ENCODE measurements around the gene POLR2I. TPM values are rescaled to one million over a fixed set of nuclear protein-coding genes. Genes with fewer than 3 reads are reported as not detected.

Gene POLR2I
- total and polyA plus RNA-seq, 2 donors (not counting 3 experiments of a cell fraction or from before 2014, with no cell fraction given): 53.0 to 64.8 TPM

- FAIRE-seq: no peak
- H4K20me1 ChIP-seq (replicated peaks; ENCODE audit: control insufficient read depth, extremely low read depth, insufficient read depth, low read length): no peaks in the 10 kb centered on the region
- no TSS peak for BruUV-seq (replicated peaks)
Measured at GRCh38 chr19:36106441-36106840, 8.2 kb downstream of the POLR2I start.

More at GRCh38 chr19:36106441-36106840, 8.2 kb downstream of the POLR2I start:
- Histone ChIP-seq H3K79me2 (ENCODE audit: control insufficient read depth, insufficient read depth, low read length) (no peaks in the 10 kb centered on the region), H3K9me1 (replicated peaks; ENCODE audit: control insufficient read depth, extremely low read depth, insufficient read depth, low read length) (no peaks in the 10 kb centered on the region), H3K9me3 (replicated peaks; ENCODE audit: control insufficient read depth, insufficient read depth, low read length) (no peaks in the 10 kb centered on the region), H3K4me1 (ENCODE audit: control insufficient read depth, extremely low read depth, insufficient read depth, low read length) (no peaks in the 10 kb centered on the region), H2AFZ (ENCODE audit: low read depth, low read length) (no peak overlapping the region), H3K36me3 (ENCODE audit: control insufficient read depth in 2 of 2, extremely low read depth in 1 of 2, insufficient read depth in 2 of 2, low read length in 2 of 2) (peaks cover 3 to 9% of the 10 kb centered on the region in 2 experiments), H3K4me2 (ENCODE audit: insufficient read depth, low read length) (no peak overlapping the region), H3K4me3 (replicated peaks in 1 of 3; ENCODE audit: insufficient read depth in 1 of 3, low read depth in 1 of 3, low read length in 3 of 3) (no peak overlapping the region), H3K27me3 (ENCODE audit: control insufficient read depth in 2 of 2, insufficient read depth in 2 of 2, low read length in 2 of 2) (no peaks in the 10 kb centered on the region), H3K9ac (replicated peaks; ENCODE audit: extremely low read depth, insufficient read depth, low read length) (no peak overlapping the region), H3K27ac (ENCODE audit: insufficient read depth, low read depth, low read length) (no peak overlapping the region)
- no peak for DNase-seq (ENCODE audit: low read depth, low spot score)
- intact Hi-C loops (cut with micrococcal nuclease): no loop called here
- dilution Hi-C loops (cut with MboI; ENCODE audit: extremely low pct_ligation_motif_present, low sequenced_read_pairs): no loop called here
- TF ChIP-seq MYC (IDR thresholded peaks at IDR 0.05; ENCODE audit: low read depth, low read length) (no peak), JUN (IDR thresholded peaks at IDR 0.05; ENCODE audit: borderline replicate concordance, insufficient read depth, insufficient read length, low read depth) (no peak), GATA2 (IDR thresholded peaks at IDR 0.05; ENCODE audit: insufficient read depth, insufficient read length, low read depth, low read length) (no peak), EZH2 (IDR thresholded peaks at IDR 0.05; ENCODE audit: borderline replicate concordance, low read depth, low read length, severe bottlenecking) (no peak), CTCF (IDR thresholded peaks at IDR 0.05; ENCODE audit: extremely low read depth in 1 of 2, insufficient read depth in 1 of 2, low read depth in 1 of 2, low read length in 2 of 2) (no peak), FOS (IDR thresholded peaks at IDR 0.05; ENCODE audit: borderline replicate concordance, insufficient read depth, low read length) (no peak), POLR2A (IDR thresholded peaks at IDR 0.05; ENCODE audit: low read depth, low read length) (no peak), POLR2AphosphoS5 (IDR thresholded peaks at IDR 0.05; ENCODE audit: insufficient read depth, low read depth, low read length) (no peak)
- TF ChIP-seq, protein P1, sequence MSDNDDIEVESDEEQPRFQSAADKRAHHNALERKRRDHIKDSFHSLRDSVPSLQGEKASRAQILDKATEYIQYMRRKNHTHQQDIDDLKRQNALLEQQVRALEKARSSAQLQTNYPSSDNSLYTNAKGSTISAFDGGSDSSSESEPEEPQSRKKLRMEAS (IDR thresholded peaks at IDR 0.05; ENCODE audit: insufficient read depth, insufficient read length): no peak
- CTCF ChIA-PET: no interaction called here
- POLR2A ChIA-PET: interaction anchor here (0.6 kb wide), 1 partner anchor 57 kb away, joined by 4 read pairs; no protein-coding TSS in a partner anchor
